H9 (cell line): ENCODE results near the gene NCAM1. TPM values are rescaled to one million over a fixed set of nuclear protein-coding genes. Genes with fewer than 3 reads are reported as not detected.

ENCODE experiments used
- DNase-seq: peaks from one replicate; pipeline ENCODE4 v3.0.0-alpha.2; 2017
- H2AFZ ChIP-seq: one replicate; pipeline ENCODE4 v1.6.1; 2013; ENCODE audit warnings: mild to moderate bottlenecking, low read length, control low read depth, moderate library complexity
- H2AK5ac ChIP-seq: 2 replicates; pipeline ENCODE4 v1.6.1; 2013; ENCODE audit warnings: low read length, control low read depth, mixed read lengths; ENCODE audit not compliant: insufficient read length
- H2BK120ac ChIP-seq: one replicate; pipeline ENCODE4 v1.6.1; 2013; ENCODE audit warnings: low read depth, mild to moderate bottlenecking, low read length, control low read depth, inconsistent platforms; ENCODE audit not compliant: poor library complexity, severe bottlenecking
- H2BK12ac ChIP-seq: 2 replicates; pipeline ENCODE4 v1.6.1; 2013; ENCODE audit warnings: low read length, control low read depth, mixed read lengths, low read depth; ENCODE audit not compliant: insufficient read length
- H2BK15ac ChIP-seq: 2 replicates; pipeline ENCODE4 v1.6.1; 2013; ENCODE audit warnings: low read depth, low read length, control low read depth
- H2BK20ac ChIP-seq: one replicate; pipeline ENCODE4 v1.6.1; 2013; ENCODE audit warnings: low read depth, mild to moderate bottlenecking, low read length, control low read depth, inconsistent platforms; ENCODE audit not compliant: poor library complexity, severe bottlenecking
- H2BK5ac ChIP-seq: 2 replicates; pipeline ENCODE4 v1.6.1; 2013; ENCODE audit warnings: low read length, control low read depth, mixed read lengths; ENCODE audit not compliant: insufficient read length
- H3K14ac ChIP-seq: 2 replicates; pipeline ENCODE4 v1.6.1; 2013; ENCODE audit warnings: low read length, control low read depth; ENCODE audit not compliant: insufficient read depth
- H3K18ac ChIP-seq: 2 replicates; pipeline ENCODE4 v1.6.1; 2013; ENCODE audit warnings: low read depth, mild to moderate bottlenecking, mixed read lengths, low read length, control low read depth; ENCODE audit not compliant: insufficient read length
- H3K23ac ChIP-seq: 2 replicates; pipeline ENCODE4 v1.6.1; 2013; ENCODE audit warnings: low read length, control low read depth, mixed read lengths, low read depth; ENCODE audit not compliant: insufficient read length
- H3K23me2 ChIP-seq: 2 replicates; pipeline ENCODE4 v1.6.1; 2013; ENCODE audit warnings: low read depth, mild to moderate bottlenecking, mixed read lengths, low read length, control low read depth; ENCODE audit not compliant: insufficient read length, poor library complexity, severe bottlenecking
- H3K27ac ChIP-seq: 2 replicates; pipeline ENCODE4 v1.5.1; 2013; ENCODE audit warnings: low read length, control low read depth, mixed read lengths, low read depth; ENCODE audit not compliant: insufficient read length
- H3K27me3 ChIP-seq: 2 replicates; pipeline ENCODE4 v1.6.1; 2013; ENCODE audit warnings: low read length, control low read depth, inconsistent platforms; ENCODE audit not compliant: insufficient read depth
- H3K4ac ChIP-seq: 2 replicates; pipeline ENCODE4 v1.6.1; 2013; ENCODE audit warnings: low read depth, mild to moderate bottlenecking, control low read depth, inconsistent platforms, low read length, moderate library complexity
- H3K4me1 ChIP-seq: 2 replicates; pipeline ENCODE4 v1.6.1; 2013; ENCODE audit warnings: low read length, control low read depth, inconsistent platforms; ENCODE audit not compliant: insufficient read depth
- H3K4me2 ChIP-seq: 2 replicates; pipeline ENCODE4 v1.6.1; 2013; ENCODE audit warnings: low read length, control low read depth, mixed read lengths; ENCODE audit not compliant: insufficient read length, insufficient read depth
- H3K56ac ChIP-seq: 2 replicates; pipeline ENCODE4 v1.6.1; 2013; ENCODE audit warnings: low read depth, mild to moderate bottlenecking, mixed read lengths, low read length, control low read depth; ENCODE audit not compliant: insufficient read length
- H3K79me1 ChIP-seq: 2 replicates; pipeline ENCODE4 v1.6.1; 2013; ENCODE audit warnings: low read depth, mild to moderate bottlenecking, moderate library complexity, low read length, control low read depth, inconsistent platforms; ENCODE audit not compliant: insufficient read depth, poor library complexity, severe bottlenecking
- H3K79me2 ChIP-seq: 2 replicates; pipeline ENCODE4 v1.6.1; 2013; ENCODE audit warnings: low read length, control low read depth, inconsistent platforms; ENCODE audit not compliant: insufficient read depth
- H3K9ac ChIP-seq: 2 replicates; pipeline ENCODE4 v1.6.1; 2013; ENCODE audit warnings: low read length, control low read depth, mixed read lengths; ENCODE audit not compliant: insufficient read length; ENCODE audit errors: extremely low read depth
- H3K9me3 ChIP-seq: one replicate; pipeline ENCODE4 v1.6.1; 2013; ENCODE audit warnings: low read depth, low read length, inconsistent platforms; ENCODE audit not compliant: control insufficient read depth
- H3T11ph ChIP-seq: one replicate; pipeline ENCODE4 v1.6.1; 2013; ENCODE audit warnings: mild to moderate bottlenecking, low read length, control low read depth, inconsistent platforms
- H4K20me1 ChIP-seq: one replicate; pipeline ENCODE4 v1.6.1; 2013; ENCODE audit not compliant: control insufficient read depth, insufficient read length, insufficient read depth
- H4K5ac ChIP-seq: 2 replicates; pipeline ENCODE4 v1.6.1; 2013; ENCODE audit warnings: low read depth, mild to moderate bottlenecking, mixed read lengths, low read length, control low read depth; ENCODE audit not compliant: insufficient read length
- H4K8ac ChIP-seq: replicated peaks from 2 replicates; pipeline ENCODE4 v1.6.1; 2013; ENCODE audit warnings: low read length, control low read depth, mixed read lengths, low read depth; ENCODE audit not compliant: insufficient read length
- H4K91ac ChIP-seq: 2 replicates; pipeline ENCODE4 v1.6.1; 2013; ENCODE audit warnings: low read depth, mild to moderate bottlenecking, moderate library complexity, mixed read lengths, low read length, control low read depth; ENCODE audit not compliant: insufficient read length
- H3K27ac Mint-ChIP-seq, 3 experiments: 2 replicates in 2 of 3; 3 replicates in 1 of 3; pipeline ENCODE4 v1.8.0; 2020 to 2021; ENCODE audit warnings: mixed read lengths in 3 of 3, mild to moderate bottlenecking in 1 of 3, moderate library complexity in 1 of 3
- H3K27me3 Mint-ChIP-seq: 2 replicates; pipeline ENCODE4 v1.8.0; 2021; ENCODE audit warnings: low read depth, mild to moderate bottlenecking, moderate library complexity, mixed read lengths
- H3K36me3 Mint-ChIP-seq, 3 experiments: 2 replicates in 2 of 3; 3 replicates in 1 of 3; pipeline ENCODE4 v1.8.0; 2020 to 2021; ENCODE audit warnings: low read depth in 3 of 3, mixed read lengths in 3 of 3; ENCODE audit not compliant: insufficient read depth in 1 of 3
- H3K4me1 Mint-ChIP-seq, 2 experiments: 2 replicates each; pipeline ENCODE4 v1.8.0; 2020; ENCODE audit warnings: mixed read lengths in 2 of 2
- H3K4me3 Mint-ChIP-seq, 2 experiments: 2 replicates in 1 of 2; 3 replicates in 1 of 2; pipeline ENCODE4 v1.8.0; 2020 to 2021; ENCODE audit warnings: mild to moderate bottlenecking in 2 of 2, mixed read lengths in 2 of 2, moderate library complexity in 1 of 2
- H3K9me3 Mint-ChIP-seq, 2 experiments: 2 replicates in 1 of 2; 3 replicates in 1 of 2; pipeline ENCODE4 v1.8.0; 2020; ENCODE audit warnings: mild to moderate bottlenecking in 2 of 2, mixed read lengths in 2 of 2, moderate library complexity in 1 of 2
- WGBS: extraction: QIAGEN DNeasy Blood & Tissue Kit; methylation state at CpG from one replicate; pipeline ENCODE4 v1.1.7; 2013; ENCODE audit warnings: missing lambda C conversion rate, low lambda C conversion rate, mixed read lengths; ENCODE audit not compliant: insufficient read length; ENCODE audit errors: extremely low coverage; 5-methylcytosine and 5-hydroxymethylcytosine counted together
- total RNA-seq: library from RNA; stranded (reverse); gene quantifications from 2 replicates; pipeline ENCODE4 v1.2.1, GENCODE V29; 2021
- TF ChIP-seq, protein P1 (sequence below): fragments of 200-600 bp; sonication (generic); conservative IDR thresholded peaks from 3 replicates; pipeline ENCODE4 v1.8.0; 2021; ENCODE audit warnings: antibody characterized with exemption, mild to moderate bottlenecking

Gene NCAM1
- total RNA-seq, 1 experiment from 2014 or later = 2.5 TPM

DNA sequence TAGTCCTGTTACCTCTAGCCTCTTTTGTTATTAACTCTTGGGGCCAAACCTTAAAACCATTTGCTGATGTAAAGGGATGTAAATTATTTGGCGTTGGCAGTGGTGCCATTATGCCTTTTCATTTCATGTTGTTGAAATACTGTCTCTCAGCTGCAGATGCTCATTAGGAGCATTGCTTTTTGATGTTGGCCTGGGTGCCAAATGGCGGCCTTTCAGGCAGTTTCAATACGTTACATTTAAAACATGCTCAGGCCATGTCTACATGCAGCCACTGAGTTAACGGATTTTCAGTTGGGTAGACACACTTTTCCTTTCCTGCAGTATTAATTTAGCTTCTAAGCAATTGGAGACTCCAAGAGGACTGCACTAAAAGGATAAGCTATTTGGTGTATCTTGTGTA is 5.3 kb downstream of the NCAM1 start:
- no peak overlapping the region for H3K14ac ChIP-seq
- no peak overlapping the region for H4K5ac ChIP-seq
- Mint-ChIP-seq H3K27me3 (peaks cover 46% of the 10 kb centered on the region), H3K27ac (no peak overlapping the region), H3K4me1 (peaks cover 11 to 14% of the 10 kb centered on the region in 2 experiments), H3K9me3 (no peaks in the 10 kb centered on the region), H3K4me3 (no peak overlapping the region), H3K36me3 (no peaks in the 10 kb centered on the region; a peak in 1 of 7 replicates)
- no peak overlapping the region for H2BK120ac ChIP-seq
- H3K23ac ChIP-seq = no peak overlapping the region
- H2BK20ac ChIP-seq = no peak overlapping the region
- TF ChIP-seq, protein P1, sequence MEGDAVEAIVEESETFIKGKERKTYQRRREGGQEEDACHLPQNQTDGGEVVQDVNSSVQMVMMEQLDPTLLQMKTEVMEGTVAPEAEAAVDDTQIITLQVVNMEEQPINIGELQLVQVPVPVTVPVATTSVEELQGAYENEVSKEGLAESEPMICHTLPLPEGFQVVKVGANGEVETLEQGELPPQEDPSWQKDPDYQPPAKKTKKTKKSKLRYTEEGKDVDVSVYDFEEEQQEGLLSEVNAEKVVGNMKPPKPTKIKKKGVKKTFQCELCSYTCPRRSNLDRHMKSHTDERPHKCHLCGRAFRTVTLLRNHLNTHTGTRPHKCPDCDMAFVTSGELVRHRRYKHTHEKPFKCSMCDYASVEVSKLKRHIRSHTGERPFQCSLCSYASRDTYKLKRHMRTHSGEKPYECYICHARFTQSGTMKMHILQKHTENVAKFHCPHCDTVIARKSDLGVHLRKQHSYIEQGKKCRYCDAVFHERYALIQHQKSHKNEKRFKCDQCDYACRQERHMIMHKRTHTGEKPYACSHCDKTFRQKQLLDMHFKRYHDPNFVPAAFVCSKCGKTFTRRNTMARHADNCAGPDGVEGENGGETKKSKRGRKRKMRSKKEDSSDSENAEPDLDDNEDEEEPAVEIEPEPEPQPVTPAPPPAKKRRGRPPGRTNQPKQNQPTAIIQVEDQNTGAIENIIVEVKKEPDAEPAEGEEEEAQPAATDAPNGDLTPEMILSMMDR = no peak
- H4K8ac ChIP-seq = no peak overlapping the region
- no peak overlapping the region for H2BK12ac ChIP-seq
- WGBS = no CpG with 5 or more reads among the region's 4 CpGs
- no peaks in the 10 kb centered on the region; the same call in 1 of the 2 replicates for H3K79me2 ChIP-seq
- no peak overlapping the region for H4K91ac ChIP-seq
- no peak overlapping the region for H2AK5ac ChIP-seq
- peaks cover 17% of the 10 kb centered on the region for H3K23me2 ChIP-seq
- no peak overlapping the region for H3K56ac ChIP-seq
- no peaks in the 10 kb centered on the region for H4K20me1 ChIP-seq
- H3K27ac ChIP-seq = no peak overlapping the region
- no peak overlapping the region for H2BK15ac ChIP-seq
- no peak overlapping the region for H3K4me2 ChIP-seq
- no peaks in the 10 kb centered on the region for H3K79me1 ChIP-seq
- H3T11ph ChIP-seq = no peak overlapping the region
- H3K4ac ChIP-seq = no peak overlapping the region
- H2AFZ ChIP-seq = no peak overlapping the region
- H3K27me3 ChIP-seq = peaks cover 5% of the 10 kb centered on the region; the same call in 1 of the 2 replicates
- no peaks in the 10 kb centered on the region for H3K9me3 ChIP-seq
- peaks cover 3% of the 10 kb centered on the region; the same call in 1 of the 2 replicates for H3K4me1 ChIP-seq
- no peak overlapping the region for H2BK5ac ChIP-seq
- no peak overlapping the region for H3K18ac ChIP-seq
- DNase-seq = no peak
- no peak overlapping the region for H3K9ac ChIP-seq
